OCI-LY3 (cell line): ENCODE data around the gene CACNA2D1.

Experiments used
- EZH2phosphoT487 ChIP-seq: fragments of 200-600 bp; shearing (Covaris generic); IDR thresholded peaks from 2 replicates; pipeline ENCODE4 v1.6.1; 2018; ENCODE audit warnings: antibody characterized with exemption, mixed run types, low read depth
- TF ChIP-seq, protein P1 (sequence below): fragments of 200-600, 300-600 bp; sonication (generic); IDR thresholded peaks from 2 replicates; pipeline ENCODE4 v1.5.1; 2014; ENCODE audit warnings: antibody characterized with exemption, low read length, low read depth

GRCh38 chr7:82185443-82185842, 258.1 kb downstream of the CACNA2D1 start:
- TF ChIP-seq, protein P1, sequence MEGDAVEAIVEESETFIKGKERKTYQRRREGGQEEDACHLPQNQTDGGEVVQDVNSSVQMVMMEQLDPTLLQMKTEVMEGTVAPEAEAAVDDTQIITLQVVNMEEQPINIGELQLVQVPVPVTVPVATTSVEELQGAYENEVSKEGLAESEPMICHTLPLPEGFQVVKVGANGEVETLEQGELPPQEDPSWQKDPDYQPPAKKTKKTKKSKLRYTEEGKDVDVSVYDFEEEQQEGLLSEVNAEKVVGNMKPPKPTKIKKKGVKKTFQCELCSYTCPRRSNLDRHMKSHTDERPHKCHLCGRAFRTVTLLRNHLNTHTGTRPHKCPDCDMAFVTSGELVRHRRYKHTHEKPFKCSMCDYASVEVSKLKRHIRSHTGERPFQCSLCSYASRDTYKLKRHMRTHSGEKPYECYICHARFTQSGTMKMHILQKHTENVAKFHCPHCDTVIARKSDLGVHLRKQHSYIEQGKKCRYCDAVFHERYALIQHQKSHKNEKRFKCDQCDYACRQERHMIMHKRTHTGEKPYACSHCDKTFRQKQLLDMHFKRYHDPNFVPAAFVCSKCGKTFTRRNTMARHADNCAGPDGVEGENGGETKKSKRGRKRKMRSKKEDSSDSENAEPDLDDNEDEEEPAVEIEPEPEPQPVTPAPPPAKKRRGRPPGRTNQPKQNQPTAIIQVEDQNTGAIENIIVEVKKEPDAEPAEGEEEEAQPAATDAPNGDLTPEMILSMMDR = no peak
- no peak for TF ChIP-seq EZH2phosphoT487
